HT1080 (cell line): ENCODE results near the gene CCN5. TPM values are rescaled to one million over a fixed set of nuclear protein-coding genes. Genes with fewer than 3 reads are reported as not detected.

Source experiments
- total RNA-seq: library from RNA; depleted of rRNA; stranded (reverse); fragments of >200 nt; shearing (Covaris generic); gene quantifications from 2 replicates; pipeline ENCODE4 v1.2.3, GENCODE V29; 2014; rRNA removed

Gene CCN5
- total RNA-seq, 1 experiment from 2014 or later, result not detected

Other genes with a start within 250 kb of the CCN5 start
- gene TTPAL, start 239.5 kb upstream of the CCN5 start, total RNA-seq, result 7.6 and 10.7 TPM in 2 replicates
- 61.5 and 90.1 TPM in 2 replicates for gene SERINC3, start 193.3 kb upstream of the CCN5 start, total RNA-seq
- 18.2 and 19.2 TPM in 2 replicates for gene PKIG, start 132.8 kb upstream of the CCN5 start, total RNA-seq
- 7.8 and 10.3 TPM in 2 replicates for gene ADA, start 63.7 kb upstream of the CCN5 start, total RNA-seq
- not detected in 2 replicates for gene KCNK15, start 30.5 kb downstream of the CCN5 start, total RNA-seq
- not detected in 2 replicates for gene RIMS4, start 95.2 kb downstream of the CCN5 start, total RNA-seq
- gene YWHAB, start 170.3 kb downstream of the CCN5 start, total RNA-seq, result 78.0 and 139 TPM in 2 replicates
- gene PABPC1L, start 194.7 kb downstream of the CCN5 start, total RNA-seq, result 7.4 and 8.0 TPM in 2 replicates
- gene TOMM34, start 245.0 kb downstream of the CCN5 start, total RNA-seq, result 156 and 177 TPM in 2 replicates